Natural killer cell (primary cell): ENCODE results near the gene KTN1. TPM values are rescaled to one million over a fixed set of nuclear protein-coding genes. Genes with fewer than 3 reads are reported as not detected.

Experiments used
- ATAC-seq, 3 donors: fragments of 150-1000 bp in 2 of 3; fragments of 200-7000 bp in 1 of 3; cut with Tn5 transposase; 1 replicate in 1 of 3; 2 replicates in 2 of 3; pipeline ENCODE4 v1.10.0; 2021; ENCODE audit warnings: mild to moderate bottlenecking in 2 of 3, moderate library complexity in 2 of 3
- DNase-seq, 2 donors: peaks; one replicate each; pipeline versions ENCODE4 v3.0.0 to v3.0.0-alpha.2; 2013 to 2021; ENCODE audit warnings: mixed read lengths in 1 of 2
- H3K27ac ChIP-seq: one replicate; pipeline ENCODE4 v1.5.1; 2013; ENCODE audit warnings: mild to moderate bottlenecking, low read length
- H3K27me3 ChIP-seq: one replicate; pipeline ENCODE4 v1.6.1; 2013; ENCODE audit warnings: low read length; ENCODE audit not compliant: control insufficient read depth, insufficient read depth
- H3K36me3 ChIP-seq: one replicate; pipeline ENCODE4 v1.6.1; 2013; ENCODE audit warnings: low read length; ENCODE audit not compliant: control insufficient read depth, insufficient read depth
- H3K4me1 ChIP-seq: one replicate; pipeline ENCODE4 v1.6.1; 2013; ENCODE audit warnings: low read length; ENCODE audit not compliant: control insufficient read depth, insufficient read depth
- H3K4me3 ChIP-seq: one replicate; pipeline ENCODE4 v1.5.1; 2013; ENCODE audit warnings: low read length
- H3K9me3 ChIP-seq: one replicate; pipeline ENCODE4 v1.6.1; 2013; ENCODE audit warnings: low read length; ENCODE audit not compliant: control insufficient read depth, insufficient read depth
- H3K27ac Mint-ChIP-seq, 2 donors: one replicate each; pipeline ENCODE4 v1.8.0; 2022; ENCODE audit warnings: mild to moderate bottlenecking in 2 of 2, mixed read lengths in 2 of 2, moderate library complexity in 1 of 2
- H3K27me3 Mint-ChIP-seq, 2 donors: one replicate each; pipeline ENCODE4 v1.8.0; 2022; ENCODE audit warnings: low read depth in 2 of 2, mixed read lengths in 2 of 2
- H3K36me3 Mint-ChIP-seq: one replicate; pipeline ENCODE4 v1.8.0; 2022; ENCODE audit warnings: mixed read lengths
- H3K4me1 Mint-ChIP-seq, 2 donors: one replicate each; pipeline ENCODE4 v1.8.0; 2022; ENCODE audit warnings: mixed read lengths in 2 of 2
- H3K4me3 Mint-ChIP-seq: one replicate; pipeline ENCODE4 v1.8.0; 2022; ENCODE audit warnings: mild to moderate bottlenecking, moderate library complexity, mixed read lengths
- H3K9me3 Mint-ChIP-seq, 2 donors: one replicate each; pipeline ENCODE4 v1.8.0; 2022; ENCODE audit warnings: mixed read lengths in 2 of 2
- whole genome bisulfite sequencing: methylation state at CpG from one replicate; pipeline ENCODE4 v1.1.7; 2013; ENCODE audit warnings: missing lambda C conversion rate; ENCODE audit not compliant: insufficient coverage; 5-methylcytosine and 5-hydroxymethylcytosine counted together
- intact Hi-C: fragments of 100-400 bp; cut with micrococcal nuclease; formaldehyde crosslinking; loops from one replicate; pipeline ENCODE4 v1.14.2; 2022
- total RNA-seq, 4 donors: library from RNA; stranded (reverse); fragments of 120-200 nt in 1 of 4; gene quantifications; one replicate each; pipeline versions ENCODE4 v1.2.3 to v1.2.4, GENCODE V29; 2013 to 2022
- TF ChIP-seq, protein P1 (sequence below): fragments of 200-600 bp; IDR thresholded peaks from one replicate; pipeline ENCODE4 v1.8.0; 2022; ENCODE audit warnings: antibody characterized with exemption

KTN1 gene
- total RNA-seq, 3 donors from 2014 or later (not counting 1 experiment from before 2014, with no cell fraction given) = 63.1 to 96.7 (median 72.8) TPM

DNA sequence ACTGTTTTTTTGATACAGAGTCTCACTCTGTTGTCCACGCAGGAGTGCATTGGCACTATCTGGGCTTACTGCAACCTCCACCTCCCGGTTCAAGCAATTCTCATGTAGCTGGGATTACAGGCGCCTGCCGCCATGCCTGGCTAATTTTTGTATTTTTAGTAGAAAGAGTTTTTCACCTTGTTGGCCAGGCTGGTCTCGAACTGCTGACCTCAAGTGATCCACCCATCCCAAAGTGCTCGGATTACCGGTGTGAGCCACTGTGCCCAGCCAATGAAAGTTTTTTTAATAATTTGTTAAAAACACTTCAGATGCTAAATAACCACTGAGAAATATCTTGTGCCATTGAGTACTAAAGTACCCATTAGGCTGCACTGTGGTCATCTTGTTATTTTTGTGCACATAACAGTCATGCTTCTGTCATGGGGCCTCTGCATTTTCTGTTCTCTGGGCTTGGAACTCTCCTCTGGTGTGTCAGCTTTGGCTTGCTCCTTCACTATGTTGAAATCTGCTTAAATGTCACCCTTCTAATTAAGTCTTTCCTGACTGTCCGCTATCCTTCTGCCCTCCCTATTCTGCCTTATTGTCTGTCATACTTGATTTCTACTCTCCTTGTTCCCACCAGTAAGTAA, 105.1 kb downstream of the KTN1 start:
- Mint-ChIP-seq H3K27ac (no peak overlapping the region), H3K9me3 (no peaks in the 10 kb centered on the region), H3K4me1 (no peaks in the 10 kb centered on the region), H3K27me3 (no peaks in the 10 kb centered on the region), H3K4me3 (no peak overlapping the region), H3K36me3 (peaks cover 18% of the 10 kb centered on the region)
- Histone ChIP-seq H3K27me3 (no peaks in the 10 kb centered on the region), H3K4me1 (no peaks in the 10 kb centered on the region), H3K4me3 (no peak overlapping the region), H3K36me3 (peaks cover 47% of the 10 kb centered on the region), H3K9me3 (no peaks in the 10 kb centered on the region), H3K27ac (no peak overlapping the region)
- intact Hi-C loops = no loop called here
- DNase-seq = no peak
- over 99% methylated on average over 8 of the region's 8 CpGs for WGBS
- ATAC-seq = no peak
- TF ChIP-seq, protein P1, sequence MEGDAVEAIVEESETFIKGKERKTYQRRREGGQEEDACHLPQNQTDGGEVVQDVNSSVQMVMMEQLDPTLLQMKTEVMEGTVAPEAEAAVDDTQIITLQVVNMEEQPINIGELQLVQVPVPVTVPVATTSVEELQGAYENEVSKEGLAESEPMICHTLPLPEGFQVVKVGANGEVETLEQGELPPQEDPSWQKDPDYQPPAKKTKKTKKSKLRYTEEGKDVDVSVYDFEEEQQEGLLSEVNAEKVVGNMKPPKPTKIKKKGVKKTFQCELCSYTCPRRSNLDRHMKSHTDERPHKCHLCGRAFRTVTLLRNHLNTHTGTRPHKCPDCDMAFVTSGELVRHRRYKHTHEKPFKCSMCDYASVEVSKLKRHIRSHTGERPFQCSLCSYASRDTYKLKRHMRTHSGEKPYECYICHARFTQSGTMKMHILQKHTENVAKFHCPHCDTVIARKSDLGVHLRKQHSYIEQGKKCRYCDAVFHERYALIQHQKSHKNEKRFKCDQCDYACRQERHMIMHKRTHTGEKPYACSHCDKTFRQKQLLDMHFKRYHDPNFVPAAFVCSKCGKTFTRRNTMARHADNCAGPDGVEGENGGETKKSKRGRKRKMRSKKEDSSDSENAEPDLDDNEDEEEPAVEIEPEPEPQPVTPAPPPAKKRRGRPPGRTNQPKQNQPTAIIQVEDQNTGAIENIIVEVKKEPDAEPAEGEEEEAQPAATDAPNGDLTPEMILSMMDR = no peak

- Mint-ChIP-seq H3K27me3 (no peaks in the 10 kb centered on the region), H3K27ac (peak overlapping the region in 1 of 2 donors; percentile 57), H3K4me1 (no peaks in the 10 kb centered on the region), H3K9me3 (no peaks in the 10 kb centered on the region), H3K4me3 (no peak overlapping the region), H3K36me3 (peaks cover 14% of the 10 kb centered on the region)
- Histone ChIP-seq H3K27me3 (no peaks in the 10 kb centered on the region), H3K4me3 (no peak overlapping the region), H3K9me3 (no peaks in the 10 kb centered on the region), H3K27ac (no peak overlapping the region), H3K36me3 (peaks cover 35% of the 10 kb centered on the region), H3K4me1 (no peaks in the 10 kb centered on the region)
- WGBS = 96% methylated on average over 7 of the region's 7 CpGs
- TF ChIP-seq, protein P1 = no peak
- DNase-seq (no peak), ATAC-seq (no peak)
- intact Hi-C loops = no loop called here
Observed at GRCh38 chr14:55686713-55687112, 106.7 kb downstream of the KTN1 start.

DNA sequence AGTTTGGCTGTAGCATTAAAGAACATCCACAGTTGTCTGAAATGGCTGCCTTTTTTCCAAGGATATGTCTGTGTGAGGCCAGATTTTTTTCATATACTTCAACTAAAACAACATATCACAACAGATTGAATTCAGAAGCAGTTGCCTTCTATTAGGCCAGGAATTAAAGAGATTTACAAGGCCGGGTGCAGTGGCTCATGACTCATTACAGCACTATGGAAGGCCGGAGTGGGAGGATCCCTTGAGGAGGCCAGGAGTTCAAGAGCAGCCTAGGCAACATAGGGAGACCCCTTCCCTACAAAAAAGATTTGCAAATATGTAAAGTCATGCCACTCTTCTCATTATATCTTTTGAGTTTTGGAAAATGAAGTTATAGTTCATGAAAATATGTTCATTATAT, 108.6 kb downstream of the KTN1 start:
- ATAC-seq (no peak), DNase-seq (no peak)
- no peaks in the 10 kb centered on the region for H3K27me3 ChIP-seq
- H3K9me3 Mint-ChIP-seq = no peaks in the 10 kb centered on the region
- no peaks in the 10 kb centered on the region for H3K4me1 ChIP-seq
- no peak overlapping the region for H3K27ac ChIP-seq
- peaks cover 1% of the 10 kb centered on the region for H3K36me3 Mint-ChIP-seq
- no peak overlapping the region for H3K27ac Mint-ChIP-seq
- H3K27me3 Mint-ChIP-seq = no peaks in the 10 kb centered on the region
- WGBS = 100% methylated on average over 2 of the region's 2 CpGs
- TF ChIP-seq, protein P1 = no peak
- H3K4me1 Mint-ChIP-seq = no peaks in the 10 kb centered on the region
- H3K9me3 ChIP-seq = no peaks in the 10 kb centered on the region
- H3K4me3 Mint-ChIP-seq = no peak overlapping the region
- intact Hi-C loops = no loop called here
- H3K4me3 ChIP-seq = no peak overlapping the region
- H3K36me3 ChIP-seq = peaks cover 20% of the 10 kb centered on the region
